ENCODE results near the gene GSDMA.

The GSDMA gene

GRCh38 chr17:40018211-40019121 is 55.7 kb downstream of the GSDMA start:
- H3K4me3 ChIP-seq (ENCODE audit: low read depth, low read length), result no peak overlapping the region
- DNase-seq (ENCODE audit: low read depth), result peak; percentile 23
- no peak for TF ChIP-seq CTCF (conservative IDR thresholded peaks at IDR 0.05; ENCODE audit: low read depth, low read length)

- no peak overlapping the region for H3K4me3 ChIP-seq (ENCODE audit: low read depth, low read length)
- TF ChIP-seq CTCF (conservative IDR thresholded peaks at IDR 0.05; ENCODE audit: low read depth, low read length), result peak; percentile 5
- DNase-seq (ENCODE audit: low read depth), result peak; percentile 87
These were observed 56.6 kb downstream of the GSDMA start for GRCh38 chr17:40019140-40019991.

- TF ChIP-seq CTCF (conservative IDR thresholded peaks at IDR 0.05; ENCODE audit: low read depth, low read length), result no peak
- H3K4me3 ChIP-seq (ENCODE audit: low read depth, low read length), result no peak overlapping the region
- no peak for DNase-seq (ENCODE audit: low read depth)
These were observed 57.3 kb downstream of the GSDMA start for GRCh38 chr17:40020146-40020545.

DNA sequence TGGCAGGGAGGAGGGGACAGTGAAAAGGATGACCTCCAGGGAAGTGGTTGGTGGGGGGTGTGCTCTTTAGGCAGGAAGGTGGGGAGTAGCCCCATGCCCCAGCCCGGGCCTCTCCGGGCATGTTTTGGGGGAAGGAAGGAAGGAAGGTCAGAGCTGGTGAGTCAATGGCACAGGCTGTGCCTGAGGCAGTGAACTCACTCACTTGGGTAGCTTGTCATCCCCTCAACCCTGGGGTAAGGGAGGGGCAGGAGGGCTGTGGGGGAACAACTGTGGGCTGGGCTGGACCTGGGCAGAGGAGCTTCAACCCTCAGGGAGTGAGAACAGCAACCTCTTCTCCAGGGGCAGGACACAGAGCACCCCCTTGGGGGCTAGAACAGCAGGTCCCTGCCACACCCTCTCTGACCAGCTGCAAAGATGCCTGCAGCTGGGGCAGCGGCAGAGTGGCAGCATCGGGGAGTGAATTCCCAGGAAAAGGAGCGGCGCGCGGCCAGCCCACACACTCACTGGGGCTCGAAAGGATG is 58.7 kb downstream of the GSDMA start:
- peak; percentile 13 for DNase-seq (ENCODE audit: low read depth)
- no peak for TF ChIP-seq CTCF (conservative IDR thresholded peaks at IDR 0.05; ENCODE audit: low read depth, low read length)
- H3K4me3 ChIP-seq (ENCODE audit: low read depth, low read length), result no peak overlapping the region

GRCh38 chr17:40022497-40022896 is 59.7 kb downstream of the GSDMA start:
- no peak for DNase-seq (ENCODE audit: low read depth)
- no peak overlapping the region for H3K4me3 ChIP-seq (ENCODE audit: low read depth, low read length)
- TF ChIP-seq CTCF (conservative IDR thresholded peaks at IDR 0.05; ENCODE audit: low read depth, low read length), result no peak

GRCh38 chr17:40022961-40023541 is 60.2 kb downstream of the GSDMA start:
- no peak for DNase-seq (ENCODE audit: low read depth)
- no peak overlapping the region for H3K4me3 ChIP-seq (ENCODE audit: low read depth, low read length)
- no peak for TF ChIP-seq CTCF (conservative IDR thresholded peaks at IDR 0.05; ENCODE audit: low read depth, low read length)
